DMS153 treated with DMSO at 0.1 percent for 48 hours (cell line): ENCODE data around the gene OSBP.
A peak's percentile ranks its signal among the peaks of the same experiment; 100 is the strongest.
"Not testable (repeated sequence)": the region's sequence is repeated elsewhere in the genome, so short reads cannot be mapped to it uniquely, and the experiment has no call there.

ENCODE experiments used
- DNase-seq: peaks from one replicate; lab custom pipeline; 2025; ENCODE audit not compliant: unreplicated experiment; lab: John Stamatoyannopoulos, UW

OSBP gene

DNA sequence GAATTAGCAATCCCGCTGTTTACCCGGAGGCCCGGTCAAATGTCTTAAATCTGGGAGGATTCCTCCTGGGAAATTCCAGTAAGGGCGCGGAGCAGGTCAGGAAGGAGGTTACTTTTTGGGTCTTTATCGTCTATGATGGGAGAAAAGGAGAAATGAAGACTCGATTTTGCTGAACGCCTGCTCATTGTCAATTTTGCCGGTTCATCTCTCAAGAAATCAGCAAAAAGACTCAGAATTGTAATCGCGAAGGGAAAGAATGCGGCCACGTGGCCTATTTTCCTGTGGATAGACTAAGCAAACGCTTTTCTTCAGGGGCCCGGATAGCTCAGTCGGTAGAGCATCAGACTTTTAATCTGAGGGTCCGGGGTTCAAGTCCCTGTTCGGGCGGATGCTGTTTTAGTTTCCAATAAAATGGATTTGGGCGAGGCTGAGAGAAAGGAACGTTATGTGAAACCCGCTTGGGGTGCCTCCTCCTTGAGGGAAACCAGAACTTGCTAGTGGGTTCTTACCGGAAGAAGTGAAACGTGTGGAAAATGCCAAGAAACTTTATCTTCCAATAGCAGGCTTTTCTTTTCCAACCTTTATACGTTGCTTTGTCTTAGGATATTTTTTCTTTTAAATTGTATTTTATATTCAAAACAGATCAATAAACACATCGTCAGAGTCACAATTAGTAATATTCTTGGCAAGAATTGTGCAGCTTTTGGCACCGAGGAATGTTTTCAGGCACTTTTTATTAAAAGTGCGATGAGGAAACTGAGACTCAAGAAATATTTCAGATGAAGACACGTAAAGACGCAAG lies 59.3 kb downstream of the OSBP start:
- peak; percentile 11 for DNase-seq

DNA sequence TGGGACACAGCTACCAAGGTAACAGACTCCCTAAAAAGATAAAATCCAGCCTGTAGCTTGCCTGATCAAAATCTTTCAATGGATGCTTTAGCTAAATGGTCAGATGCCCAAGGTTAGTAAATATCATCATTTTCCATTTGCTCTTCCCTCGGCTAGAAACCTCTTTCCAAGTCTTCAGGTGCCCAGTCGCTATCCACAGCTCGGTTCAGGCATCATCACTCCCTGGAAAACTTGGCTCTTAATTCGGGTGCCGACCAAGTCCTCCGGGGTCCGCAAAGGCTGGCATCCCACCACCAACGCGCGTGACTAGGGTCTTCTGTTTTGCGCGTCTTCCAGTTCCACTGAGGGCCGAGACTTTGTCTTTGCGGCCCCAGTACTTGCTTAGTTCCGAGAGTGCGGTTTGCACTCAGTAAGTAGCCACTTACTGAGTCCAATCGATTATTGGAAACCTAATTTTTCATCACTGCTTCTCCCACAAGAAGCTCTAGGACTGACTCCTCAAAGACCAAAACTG lies 59.9 kb downstream of the OSBP start:
- DNase-seq, result no peak

DNA sequence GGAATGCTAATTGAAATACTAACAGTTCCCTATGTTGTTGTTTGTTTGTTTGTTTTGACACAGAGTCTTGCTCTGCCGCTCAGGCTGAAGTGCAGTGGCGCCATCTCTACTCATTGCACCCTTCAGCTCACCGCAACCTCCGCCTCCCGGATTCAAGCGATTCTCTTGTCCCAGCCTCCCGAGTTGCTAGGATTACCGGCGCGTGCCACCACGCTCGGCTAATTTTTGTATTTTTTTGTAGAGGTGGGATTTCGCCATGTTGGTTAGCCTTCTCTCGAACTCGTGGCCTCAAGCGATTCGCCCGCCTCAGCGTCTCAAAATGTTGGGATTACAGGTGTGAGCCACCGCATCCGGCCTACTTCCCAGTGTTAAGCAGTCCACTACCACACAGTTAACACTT lies 62.3 kb downstream of the OSBP start:
- DNase-seq, result no peak

DNA sequence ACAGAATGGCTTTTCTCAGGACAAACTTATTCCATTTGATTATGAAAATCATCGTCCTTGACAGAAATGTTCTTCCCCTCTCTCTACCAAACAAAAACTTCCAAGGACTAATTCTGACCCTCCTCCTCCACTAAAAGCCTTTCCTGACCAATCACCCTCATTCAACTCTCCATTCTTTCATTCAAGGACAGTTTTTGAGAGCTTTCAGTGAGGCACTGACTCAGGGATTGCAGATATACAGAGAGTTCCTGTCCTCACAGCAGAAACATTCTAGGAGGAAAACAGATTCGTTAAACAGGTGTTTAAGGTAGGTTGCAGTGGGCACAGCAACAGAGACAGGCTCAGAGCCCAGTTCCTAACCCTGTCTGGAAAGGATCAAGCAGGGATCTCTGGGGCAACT lies 62.7 kb downstream of the OSBP start:
- no peak for DNase-seq

DNA sequence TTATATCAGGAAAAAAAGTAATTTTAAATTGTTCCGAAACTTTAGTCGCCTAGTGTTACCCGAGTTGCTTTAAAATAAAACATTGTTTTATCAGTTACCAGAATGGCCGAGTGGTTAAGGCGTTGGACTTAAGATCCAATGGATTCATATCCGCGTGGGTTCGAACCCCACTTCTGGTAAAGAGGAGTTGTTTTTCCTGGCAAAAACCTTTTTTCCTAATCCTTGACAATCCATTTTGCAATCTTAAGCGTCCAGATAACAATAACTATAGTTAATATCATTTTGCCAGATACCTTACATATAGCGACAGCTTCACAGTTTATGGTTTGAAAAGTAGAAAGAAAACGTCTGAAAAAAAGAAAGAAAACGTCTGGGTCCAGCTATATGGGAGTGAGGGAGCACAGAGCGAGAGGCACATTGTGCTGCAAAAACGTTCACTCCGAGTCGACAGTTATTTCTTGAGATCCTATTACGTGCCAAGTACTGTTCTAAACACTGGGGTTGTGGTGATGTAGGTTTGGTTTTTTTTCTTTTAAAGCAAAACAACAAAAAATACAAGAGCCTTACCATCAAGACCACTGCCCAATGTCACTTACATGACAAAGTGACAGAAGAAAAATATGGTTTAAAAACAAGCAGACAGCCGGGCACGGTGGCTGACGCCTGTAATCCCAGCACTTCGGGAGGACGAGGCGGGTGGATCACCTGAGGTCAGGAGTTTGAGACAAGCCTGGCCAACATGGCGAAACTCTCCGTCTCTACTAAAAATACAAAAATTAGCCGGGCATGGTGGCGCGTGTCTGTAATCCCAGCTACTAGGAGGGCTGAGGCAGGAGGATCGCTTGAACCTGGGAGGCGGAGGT lies 63.7 kb downstream of the OSBP start:
- DNase-seq, result no peak

DNA sequence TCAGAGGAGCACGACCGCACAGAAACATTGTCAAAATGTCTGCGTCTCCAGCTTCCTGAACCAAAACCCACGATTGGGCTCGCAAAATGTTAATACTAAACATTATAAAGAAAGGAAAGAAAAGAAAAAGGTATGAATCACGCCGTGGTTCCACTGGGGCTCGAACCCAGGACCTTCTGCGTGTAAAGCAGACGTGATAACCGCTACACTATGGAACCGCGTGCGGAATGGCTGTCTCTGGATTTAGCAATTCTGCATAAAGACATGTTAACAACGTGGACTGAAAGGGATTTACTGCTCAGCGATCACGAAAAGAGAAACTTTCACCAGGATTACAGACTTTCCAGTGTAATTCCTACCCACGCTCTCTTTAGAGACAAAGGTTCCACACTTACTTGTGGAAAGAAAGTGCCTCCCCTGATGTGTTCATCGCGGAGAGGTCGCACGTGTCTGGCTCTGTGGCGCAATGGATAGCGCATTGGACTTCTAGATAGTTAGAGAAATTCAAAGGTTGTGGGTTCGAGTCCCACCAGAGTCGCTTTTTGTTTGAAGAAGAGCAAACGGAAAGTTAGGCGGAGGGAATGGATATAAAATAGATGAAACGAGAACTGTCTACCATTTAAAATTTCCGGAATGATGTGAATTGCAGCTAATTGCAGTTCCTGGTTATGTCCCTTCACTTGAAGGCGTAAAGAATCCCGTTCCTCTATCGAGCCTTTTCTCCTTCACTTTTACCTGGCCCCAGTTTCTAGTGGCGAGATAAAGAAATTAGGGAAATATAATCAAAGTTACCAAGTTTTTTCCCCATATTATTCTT lies 64.5 kb downstream of the OSBP start:
- peak; percentile 64 for DNase-seq

DNA sequence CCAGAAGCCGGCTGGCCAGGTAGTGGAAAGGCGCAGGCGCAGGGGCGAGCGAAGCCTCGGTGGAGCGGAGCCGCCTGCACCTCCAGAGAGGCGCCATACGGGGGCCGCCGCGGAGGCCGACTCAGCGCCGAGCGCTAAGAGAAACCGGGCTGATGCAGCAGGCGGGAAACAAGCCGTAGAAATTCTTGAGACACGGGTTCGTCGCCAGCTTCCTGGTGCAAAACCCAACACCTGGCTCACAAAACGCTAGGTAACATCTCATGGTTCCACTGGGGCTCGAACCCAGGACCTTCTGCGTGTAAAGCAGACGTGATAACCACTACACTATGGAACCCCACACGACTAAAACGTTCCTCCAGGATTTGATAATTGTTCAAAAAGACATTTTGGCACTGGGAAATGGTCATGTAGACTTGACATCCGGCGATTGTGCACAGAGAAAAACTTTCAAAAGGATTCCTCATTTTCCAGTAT lies 65.2 kb downstream of the OSBP start:
- peak; percentile 85 for DNase-seq

DNA sequence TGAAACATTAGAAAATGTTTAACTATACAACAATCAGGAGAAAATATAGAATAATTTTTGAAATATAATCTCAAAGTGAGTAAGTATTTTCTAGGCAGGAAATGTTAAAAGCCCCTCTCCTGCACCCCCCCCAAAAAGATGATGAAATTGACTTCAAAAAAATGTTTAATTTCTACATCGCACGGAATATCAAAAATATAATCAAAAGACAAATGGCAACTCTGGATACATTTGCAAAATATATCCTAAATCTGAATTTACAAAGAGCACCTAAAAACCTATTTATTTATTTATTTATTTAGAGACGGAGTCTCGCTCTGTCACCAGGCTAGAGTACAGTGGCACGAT lies 67.3 kb downstream of the OSBP start:
- DNase-seq, result no peak

DNA sequence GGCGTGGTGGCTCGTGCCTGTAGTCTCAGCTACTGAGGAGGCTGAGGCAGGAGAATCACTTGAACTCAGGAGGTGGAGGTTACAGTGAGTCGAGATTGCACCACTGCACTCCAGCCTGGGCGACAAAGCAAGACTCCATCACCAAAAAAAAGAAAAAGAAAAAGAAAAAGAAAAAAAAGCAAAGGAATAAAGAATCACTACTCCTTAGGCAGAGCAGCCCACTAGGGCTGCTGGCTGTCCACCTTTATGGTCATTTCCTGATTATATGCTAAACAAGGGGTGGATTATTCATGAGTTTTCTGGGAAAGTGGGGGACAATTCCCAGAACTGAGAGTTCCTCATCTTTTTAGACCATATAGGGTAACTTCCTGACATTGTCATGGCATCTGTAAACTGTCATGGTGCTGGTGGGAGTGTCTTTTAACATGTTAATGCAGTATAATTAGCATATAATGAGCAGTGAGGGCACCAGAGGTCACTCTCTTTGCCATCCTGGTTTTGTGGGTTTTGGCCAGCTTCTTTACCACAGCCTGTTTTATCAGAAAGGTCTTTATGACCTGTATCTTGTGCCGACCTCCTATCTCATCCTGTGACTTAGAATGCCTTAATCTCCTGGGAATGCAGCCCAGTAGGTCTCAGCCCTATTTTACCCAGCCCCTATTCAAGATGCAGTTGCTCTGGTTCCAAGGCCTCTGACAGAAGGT lies 67.8 kb downstream of the OSBP start:
- not testable (repeated sequence) for DNase-seq

DNA sequence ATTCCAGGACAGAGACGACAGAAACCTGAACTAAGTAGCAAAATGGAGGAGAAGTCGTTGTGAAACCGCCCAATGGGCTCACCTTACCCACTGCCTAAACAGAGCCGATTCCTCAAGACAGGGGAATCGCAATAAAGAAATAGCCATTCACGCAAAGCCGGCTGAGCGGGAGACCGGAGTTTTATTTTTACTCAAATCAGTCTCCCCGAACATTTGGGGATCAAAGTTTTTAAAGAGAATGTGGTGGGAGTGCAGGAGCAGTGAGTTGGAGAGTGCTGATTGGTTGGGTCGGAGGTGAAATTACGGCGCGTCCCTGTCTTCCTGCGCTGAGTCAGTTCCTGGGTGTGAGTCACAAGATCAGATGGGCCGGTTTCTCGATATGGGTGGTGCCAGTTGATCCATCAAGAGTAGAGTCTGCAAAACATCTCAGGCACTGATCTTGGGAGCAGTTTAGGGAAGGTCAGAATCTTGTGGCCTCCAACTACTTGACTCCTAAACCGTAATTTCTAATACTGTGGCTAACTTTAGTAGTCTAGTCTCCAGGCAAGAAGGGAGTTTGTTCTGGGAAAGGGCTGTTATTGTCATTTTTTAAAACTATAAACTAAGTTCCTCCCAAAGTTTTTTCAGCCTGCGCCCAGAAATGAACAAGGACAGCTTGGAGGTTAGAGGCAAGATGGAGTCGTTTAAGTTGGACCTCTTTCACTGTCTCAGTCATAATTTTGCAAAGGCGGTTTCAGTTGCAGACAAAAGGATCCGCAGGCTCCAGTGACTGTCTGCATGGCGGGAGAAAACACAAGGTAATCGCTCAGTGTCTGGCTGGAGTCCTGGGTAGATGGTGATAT lies 70.2 kb downstream of the OSBP start:
- no peak for DNase-seq

DNA sequence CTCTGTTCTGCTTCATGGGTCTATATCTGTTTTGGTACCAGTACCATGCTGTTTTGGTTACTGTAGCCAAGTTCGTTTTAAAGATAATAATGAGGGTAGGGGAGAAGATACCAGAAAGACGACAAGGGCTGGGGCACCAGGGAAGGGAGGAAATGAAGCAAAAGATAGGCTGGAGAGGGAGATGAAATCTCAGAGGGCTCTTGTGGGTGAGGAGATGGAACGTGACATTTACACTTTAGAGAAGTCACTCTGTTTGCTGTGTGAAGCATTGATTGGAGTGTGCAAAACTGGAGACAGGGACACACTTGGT lies 70.8 kb downstream of the OSBP start:
- DNase-seq, result no peak

DNA sequence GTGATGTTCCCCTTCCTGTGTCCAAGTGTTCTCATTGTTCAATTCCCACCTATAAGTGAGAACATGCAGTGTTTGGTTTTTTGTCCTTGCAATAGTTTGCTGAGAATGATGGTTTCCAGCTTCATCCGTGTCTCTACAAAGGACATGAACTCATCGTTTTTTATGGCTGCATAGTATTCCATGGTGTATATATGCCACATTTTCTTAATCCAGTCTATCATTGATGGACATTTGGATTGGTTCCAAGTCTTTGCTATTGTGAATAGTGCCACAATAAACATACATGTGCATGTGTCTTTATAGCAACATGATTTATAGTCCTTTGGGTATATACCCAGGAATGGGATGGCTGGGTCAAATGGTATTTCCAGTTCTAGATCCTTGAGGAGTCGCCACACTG lies 71.9 kb downstream of the OSBP start:
- DNase-seq, result not testable (repeated sequence)

DNA sequence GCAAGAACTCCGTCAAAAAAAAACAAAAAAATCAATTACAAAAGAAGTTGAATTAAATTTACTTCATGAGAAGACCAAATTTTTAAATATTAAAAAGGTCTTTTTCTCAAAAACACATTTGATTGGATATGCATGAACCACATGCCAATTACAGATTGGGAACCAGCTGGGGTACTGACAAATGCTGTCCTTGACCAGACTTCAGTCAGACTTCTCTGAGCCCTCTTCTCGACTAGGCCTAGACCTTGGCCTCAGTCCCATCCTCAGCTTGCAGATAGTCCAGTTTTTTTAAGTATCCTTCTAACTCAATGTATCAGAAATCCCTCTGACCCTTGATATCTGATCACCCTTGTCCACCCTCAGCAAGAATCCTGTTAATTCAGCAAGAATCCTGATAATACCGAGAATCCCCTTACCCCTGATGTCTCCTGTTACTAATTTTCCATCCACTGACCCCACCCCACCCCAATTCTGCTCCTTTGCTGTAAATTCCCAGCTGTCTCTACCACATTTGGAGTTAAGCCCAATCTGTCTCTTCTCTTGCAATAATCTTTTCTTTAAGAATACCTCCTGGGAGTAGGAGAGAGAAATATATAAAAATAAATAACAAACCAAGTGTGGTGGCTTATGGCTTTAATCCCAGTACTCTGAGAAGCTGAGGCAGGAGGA lies 73.3 kb downstream of the OSBP start:
- no peak for DNase-seq

DNA sequence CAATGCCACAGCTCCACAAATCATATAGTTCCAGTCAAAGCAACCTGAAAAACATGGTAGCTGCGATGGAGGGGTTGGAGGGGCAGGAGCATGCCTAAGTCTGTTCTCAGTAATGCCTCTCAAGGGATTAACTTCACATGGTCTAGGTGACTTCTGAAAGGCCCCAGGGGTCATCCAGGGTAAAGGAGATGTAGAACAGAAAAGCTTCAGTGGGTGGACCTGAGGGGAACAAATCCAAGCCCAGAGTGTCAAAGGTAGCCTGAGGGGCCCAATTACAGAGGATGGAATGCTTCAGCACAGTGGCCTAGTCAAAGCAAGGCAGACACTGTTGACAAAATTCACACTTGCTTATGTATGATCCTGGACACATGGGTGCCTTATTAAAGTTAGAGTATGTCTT lies 80.9 kb downstream of the OSBP start:
- DNase-seq, result no peak

DNA sequence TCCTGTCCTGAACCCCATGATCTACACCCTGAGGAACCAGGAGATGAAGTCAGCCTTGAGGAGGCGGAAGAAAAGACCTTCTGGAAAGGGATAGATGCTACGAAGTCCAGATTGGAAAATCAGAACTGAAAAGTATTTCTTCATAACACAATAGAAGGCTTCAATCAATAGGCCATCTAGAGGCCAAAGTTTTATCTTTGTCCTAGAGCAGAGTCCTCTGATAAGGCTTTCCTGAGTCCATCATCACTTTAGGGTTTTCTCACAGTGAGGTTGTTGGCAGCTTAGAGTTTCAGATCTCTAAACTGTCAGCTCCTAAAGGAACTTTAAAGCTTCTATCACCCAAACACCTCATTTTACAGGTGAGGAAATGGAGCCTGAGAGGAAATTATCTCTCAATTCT lies 83.0 kb downstream of the OSBP start:
- DNase-seq, result no peak

DNA sequence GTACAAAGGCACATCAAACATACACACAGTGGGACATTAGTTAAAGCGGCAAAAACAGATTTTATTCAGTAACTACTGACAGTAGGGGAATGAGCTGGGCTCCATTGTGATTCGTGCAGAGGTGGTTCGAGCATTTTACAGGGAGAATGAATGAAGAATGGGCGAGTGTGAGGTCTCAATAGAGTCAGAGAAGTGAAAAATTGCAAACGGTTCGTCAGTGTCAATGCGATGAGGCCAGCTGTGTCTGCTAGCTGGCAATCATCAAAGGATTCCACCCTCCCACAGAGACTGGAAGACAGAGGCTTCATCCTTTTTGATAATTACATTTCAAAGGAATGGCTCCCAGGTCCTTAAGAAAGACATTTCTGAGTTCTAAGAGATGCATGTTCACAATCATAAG lies 86.9 kb downstream of the OSBP start:
- DNase-seq, result no peak
